ENCODE data around the gene CDK5. TPM values are rescaled to one million over a fixed set of nuclear protein-coding genes. Genes with fewer than 3 reads are reported as not detected.
A peak's percentile ranks its signal among the peaks of the same experiment; 100 is the strongest.

Gene CDK5
- total and polyA plus RNA-seq, 2 of the 13 experiments (the other 11 are each of a cell fraction or from before 2014, with no cell fraction given) = 16.4 to 21.3 TPM

GRCh38 chr7:151005566-151005965, 52.1 kb downstream of the CDK5 start (continued):
- TF ChIP-seq ZNF788 (CRISPR knock-in tag; IDR thresholded peaks at IDR 0.05; ENCODE audit: borderline replicate concordance) (peak; percentile 42; the same call in 1 of the 2 replicates), ZNF580 (CRISPR knock-in tag; IDR thresholded peaks at IDR 0.05; ENCODE audit: borderline replicate concordance, low read depth) (0 out of 2 replicates have a peak, but pooled peaks have one; percentile 31), ZNF143 (CRISPR knock-in tag; IDR thresholded peaks at IDR 0.05) (no peak), PBX2 (CRISPR knock-in tag; IDR thresholded peaks at IDR 0.05) (no peak), MLXIP (CRISPR knock-in tag; IDR thresholded peaks at IDR 0.05; ENCODE audit: borderline replicate concordance) (no peak), AGO2 (optimal IDR thresholded peaks at IDR 0.05; ENCODE audit: low read depth, low read length) (no peak), ZNF558 (CRISPR knock-in tag; IDR thresholded peaks at IDR 0.05; ENCODE audit: borderline replicate concordance) (no peak), PCBP2 (optimal IDR thresholded peaks at IDR 0.05; ENCODE audit: low read depth, low read length, poor library complexity, severe bottlenecking) (no peak), E2F1 (CRISPR knock-in tag; IDR thresholded peaks at IDR 0.05) (no peak), ZMAT3 (CRISPR knock-in tag; conservative IDR thresholded peaks at IDR 0.05) (no peak), ZNF839 (CRISPR knock-in tag; IDR thresholded peaks at IDR 0.05; ENCODE audit: borderline replicate concordance) (no peak), NKX3-1 (CRISPR knock-in tag; IDR thresholded peaks at IDR 0.05) (no peak), ZNF230 (CRISPR knock-in tag; IDR thresholded peaks at IDR 0.05) (no peak), ZNF274 (CRISPR knock-in tag; IDR thresholded peaks at IDR 0.05) (no peak), PLSCR1 (CRISPR knock-in tag; IDR thresholded peaks at IDR 0.05; ENCODE audit: borderline replicate concordance) (no peak), TRIM22 (IDR thresholded peaks at IDR 0.05) (no peak), ZBTB21 (CRISPR knock-in tag; IDR thresholded peaks at IDR 0.05) (no peak), ZNF292 (CRISPR knock-in tag; IDR thresholded peaks at IDR 0.05; ENCODE audit: borderline replicate concordance, low read depth) (no peak), HDAC2 (CRISPR knock-in tag; IDR thresholded peaks at IDR 0.05) (peak; percentile 76; the same call in 1 of the 2 replicates), ZNF569 (CRISPR knock-in tag; IDR thresholded peaks at IDR 0.05; ENCODE audit: borderline replicate concordance) (no peak), SP2 (CRISPR knock-in tag; IDR thresholded peaks at IDR 0.05) (no peak), ZNF616 (CRISPR knock-in tag; IDR thresholded peaks at IDR 0.05; ENCODE audit: low read depth) (no peak)

Measured in HepG2 (cell line).